ENCODE measurements around the gene SLC44A1. TPM values are rescaled to one million over a fixed set of nuclear protein-coding genes. Genes with fewer than 3 reads are reported as not detected.

SLC44A1 gene
- polyA plus RNA-seq, 1 of the 3 experiments (the other 2 are of a cell fraction): 4.5 TPM

DNA sequence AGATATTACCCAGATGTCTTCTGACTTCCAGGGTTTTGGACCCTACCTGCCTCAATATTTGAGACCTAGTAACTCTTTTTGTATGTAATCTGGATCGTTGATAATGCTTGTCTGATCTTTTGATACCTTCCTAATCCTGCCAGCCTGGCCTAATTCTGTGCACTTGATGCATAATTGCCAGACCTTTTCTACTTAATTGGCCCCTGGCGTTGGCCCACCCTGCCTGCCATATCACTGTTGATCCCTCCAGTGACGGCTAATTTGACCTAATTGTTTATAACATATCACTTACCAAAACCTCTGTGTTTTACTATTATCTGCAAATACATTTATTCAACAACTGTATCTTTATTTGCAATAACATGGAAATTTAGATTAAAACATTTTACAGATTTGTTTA lies 49.0 kb downstream of the SLC44A1 start:
- CTCF ChIA-PET: no interaction called here
- no peak for TF ChIP-seq SMC3 (IDR thresholded peaks at IDR 0.05; ENCODE audit: low read depth, low read length)
- no peak for TF ChIP-seq REST (IDR thresholded peaks at IDR 0.05; ENCODE audit: low read depth, low read length)
- no peak for TF ChIP-seq MEF2A (IDR thresholded peaks at IDR 0.05; ENCODE audit: borderline replicate concordance, low read depth)
- no peak for TF ChIP-seq FOXM1 (IDR thresholded peaks at IDR 0.05; ENCODE audit: low read depth)
- TF ChIP-seq GATA2 (CRISPR knock-in tag; IDR thresholded peaks at IDR 0.05): peak; percentile 65
- TF ChIP-seq, protein P1, sequence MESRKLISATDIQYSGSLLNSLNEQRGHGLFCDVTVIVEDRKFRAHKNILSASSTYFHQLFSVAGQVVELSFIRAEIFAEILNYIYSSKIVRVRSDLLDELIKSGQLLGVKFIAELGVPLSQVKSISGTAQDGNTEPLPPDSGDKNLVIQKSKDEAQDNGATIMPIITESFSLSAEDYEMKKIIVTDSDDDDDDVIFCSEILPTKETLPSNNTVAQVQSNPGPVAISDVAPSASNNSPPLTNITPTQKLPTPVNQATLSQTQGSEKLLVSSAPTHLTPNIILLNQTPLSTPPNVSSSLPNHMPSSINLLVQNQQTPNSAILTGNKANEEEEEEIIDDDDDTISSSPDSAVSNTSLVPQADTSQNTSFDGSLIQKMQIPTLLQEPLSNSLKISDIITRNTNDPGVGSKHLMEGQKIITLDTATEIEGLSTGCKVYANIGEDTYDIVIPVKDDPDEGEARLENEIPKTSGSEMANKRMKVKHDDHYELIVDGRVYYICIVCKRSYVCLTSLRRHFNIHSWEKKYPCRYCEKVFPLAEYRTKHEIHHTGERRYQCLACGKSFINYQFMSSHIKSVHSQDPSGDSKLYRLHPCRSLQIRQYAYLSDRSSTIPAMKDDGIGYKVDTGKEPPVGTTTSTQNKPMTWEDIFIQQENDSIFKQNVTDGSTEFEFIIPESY (IDR thresholded peaks at IDR 0.05; ENCODE audit: borderline replicate concordance, low read depth): no peak
- TF ChIP-seq, protein P2, sequence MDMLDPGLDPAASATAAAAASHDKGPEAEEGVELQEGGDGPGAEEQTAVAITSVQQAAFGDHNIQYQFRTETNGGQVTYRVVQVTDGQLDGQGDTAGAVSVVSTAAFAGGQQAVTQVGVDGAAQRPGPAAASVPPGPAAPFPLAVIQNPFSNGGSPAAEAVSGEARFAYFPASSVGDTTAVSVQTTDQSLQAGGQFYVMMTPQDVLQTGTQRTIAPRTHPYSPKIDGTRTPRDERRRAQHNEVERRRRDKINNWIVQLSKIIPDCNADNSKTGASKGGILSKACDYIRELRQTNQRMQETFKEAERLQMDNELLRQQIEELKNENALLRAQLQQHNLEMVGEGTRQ (IDR thresholded peaks at IDR 0.05; ENCODE audit: borderline replicate concordance, low read depth, low read length): no peak
- TF ChIP-seq RCOR1 (IDR thresholded peaks at IDR 0.05; ENCODE audit: low read length): no peak
- H3K9me3 ChIP-seq: no peaks in the 10 kb centered on the region
- H3K4me1 ChIP-seq (ENCODE audit: control insufficient read depth in 1 of 2, insufficient read depth in 2 of 2, low read depth in 1 of 2, low read length in 1 of 2): peaks cover 3 to 19% of the 10 kb centered on the region in 2 experiments; a peak in 3 of 4 replicates
- H3K79me2 ChIP-seq (ENCODE audit: insufficient read depth): peaks cover 12% of the 10 kb centered on the region
- no peaks in the 10 kb centered on the region for H3K27me3 ChIP-seq (ENCODE audit: insufficient read depth)
- peaks cover 4% of the 10 kb centered on the region for H3F3A ChIP-seq (replicated peaks; ENCODE audit: insufficient read depth)
- no peaks in the 10 kb centered on the region for H4K20me1 ChIP-seq (ENCODE audit: insufficient read depth)
- no peaks in the 10 kb centered on the region for H3K36me3 ChIP-seq (replicated peaks in 1 of 2; ENCODE audit: control insufficient read depth in 1 of 2, insufficient read depth in 2 of 2, low read length in 1 of 2)
- no peak overlapping the region for H3K27ac ChIP-seq (ENCODE audit: low read depth in 2 of 2, low read length in 1 of 2)
- H3K4me2 ChIP-seq: no peak overlapping the region
- no peak overlapping the region for H3K9ac ChIP-seq
- no peaks in the 10 kb centered on the region for H3K9me2 ChIP-seq
- 69% methylated on average over 3 of the region's 3 CpGs for WGBS (ENCODE audit: low lambda C conversion rate)
- H3K4me3 ChIP-seq (ENCODE audit: low read depth in 2 of 2, low read length in 1 of 2): no peak overlapping the region
- DNase-seq: no peak
- no peak overlapping the region for H2AFZ ChIP-seq (ENCODE audit: low read depth)
- POLR2A ChIA-PET: no interaction called here

DNA sequence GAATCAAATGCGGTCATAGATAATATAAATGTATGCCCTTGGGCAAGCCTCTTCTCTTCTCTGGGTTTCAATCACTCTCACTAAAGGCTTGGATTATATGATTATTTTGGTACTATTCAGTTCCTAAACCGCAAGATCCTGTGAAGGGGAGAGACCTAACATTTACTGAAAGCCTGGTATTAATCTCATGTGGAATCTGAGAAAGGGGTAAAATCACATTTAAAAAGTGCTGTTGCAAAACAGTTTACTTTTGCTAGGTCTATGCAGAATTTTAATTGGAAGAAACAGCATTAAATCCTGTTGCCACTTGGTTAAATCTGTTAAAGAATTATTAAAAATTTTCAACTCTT lies 50.7 kb downstream of the SLC44A1 start:
- Histone ChIP-seq H3K27me3 (ENCODE audit: insufficient read depth) (no peaks in the 10 kb centered on the region), H3K9me3 (no peaks in the 10 kb centered on the region), H2AFZ (ENCODE audit: low read depth) (no peak overlapping the region), H3K4me1 (ENCODE audit: control insufficient read depth in 1 of 2, insufficient read depth in 2 of 2, low read depth in 1 of 2, low read length in 1 of 2) (peaks cover 3 to 29% of the 10 kb centered on the region in 2 experiments; a peak in 3 of 4 replicates), H3K79me2 (ENCODE audit: insufficient read depth) (peaks cover 12% of the 10 kb centered on the region), H3K27ac (ENCODE audit: low read depth in 2 of 2, low read length in 1 of 2) (no peak overlapping the region), H3K4me2 (no peak overlapping the region), H4K20me1 (ENCODE audit: insufficient read depth) (no peaks in the 10 kb centered on the region), H3F3A (replicated peaks; ENCODE audit: insufficient read depth) (peaks cover 19% of the 10 kb centered on the region), H3K4me3 (ENCODE audit: low read depth in 2 of 2, low read length in 1 of 2) (no peak overlapping the region), H3K36me3 (replicated peaks in 1 of 2; ENCODE audit: control insufficient read depth in 1 of 2, insufficient read depth in 2 of 2, low read length in 1 of 2) (peaks cover 0 to 3% of the 10 kb centered on the region in 2 experiments), H3K9ac (no peak overlapping the region), H3K9me2 (no peaks in the 10 kb centered on the region)
- WGBS (ENCODE audit: low lambda C conversion rate): 88% methylated on average over 2 of the region's 2 CpGs
- TF ChIP-seq REST (IDR thresholded peaks at IDR 0.05; ENCODE audit: low read depth, low read length): no peak
- TF ChIP-seq FOSL2 (IDR thresholded peaks at IDR 0.05; ENCODE audit: borderline replicate concordance, low read depth): no peak
- TF ChIP-seq, protein P3, sequence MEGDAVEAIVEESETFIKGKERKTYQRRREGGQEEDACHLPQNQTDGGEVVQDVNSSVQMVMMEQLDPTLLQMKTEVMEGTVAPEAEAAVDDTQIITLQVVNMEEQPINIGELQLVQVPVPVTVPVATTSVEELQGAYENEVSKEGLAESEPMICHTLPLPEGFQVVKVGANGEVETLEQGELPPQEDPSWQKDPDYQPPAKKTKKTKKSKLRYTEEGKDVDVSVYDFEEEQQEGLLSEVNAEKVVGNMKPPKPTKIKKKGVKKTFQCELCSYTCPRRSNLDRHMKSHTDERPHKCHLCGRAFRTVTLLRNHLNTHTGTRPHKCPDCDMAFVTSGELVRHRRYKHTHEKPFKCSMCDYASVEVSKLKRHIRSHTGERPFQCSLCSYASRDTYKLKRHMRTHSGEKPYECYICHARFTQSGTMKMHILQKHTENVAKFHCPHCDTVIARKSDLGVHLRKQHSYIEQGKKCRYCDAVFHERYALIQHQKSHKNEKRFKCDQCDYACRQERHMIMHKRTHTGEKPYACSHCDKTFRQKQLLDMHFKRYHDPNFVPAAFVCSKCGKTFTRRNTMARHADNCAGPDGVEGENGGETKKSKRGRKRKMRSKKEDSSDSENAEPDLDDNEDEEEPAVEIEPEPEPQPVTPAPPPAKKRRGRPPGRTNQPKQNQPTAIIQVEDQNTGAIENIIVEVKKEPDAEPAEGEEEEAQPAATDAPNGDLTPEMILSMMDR (IDR thresholded peaks at IDR 0.05): no peak
- TF ChIP-seq RFX5 (IDR thresholded peaks at IDR 0.05; ENCODE audit: low read length): no peak
- TF ChIP-seq NFIC (IDR thresholded peaks at IDR 0.05; ENCODE audit: borderline replicate concordance): no peak
- TF ChIP-seq RXRA (IDR thresholded peaks at IDR 0.05; ENCODE audit: borderline replicate concordance, low read depth): no peak
- TF ChIP-seq SIN3A (IDR thresholded peaks at IDR 0.05; ENCODE audit: borderline replicate concordance, low read depth, low read length): no peak
- no peak for TF ChIP-seq GATA2 (CRISPR knock-in tag; IDR thresholded peaks at IDR 0.05)
- no peak for TF ChIP-seq TCF12 (IDR thresholded peaks at IDR 0.05)
- TF ChIP-seq ELF1 (IDR thresholded peaks at IDR 0.05): no peak
- DNase-seq: no peak
- CTCF ChIA-PET: no interaction called here
- POLR2A ChIA-PET: no interaction called here
